HEK293T (cell line): ENCODE data around the gene HNRNPLL.

Source experiments
- CTCF ChIA-PET: fragments of 350-600 bp; formaldehyde crosslinking; extraction: SDS; loops from one replicate; lab custom pipeline; 2021; ENCODE audit warnings: antibody characterized with exemption, inconsistent platforms; lab: Yijun Ruan, JAX
- POLR2A ChIA-PET: fragments of 350-600 bp; formaldehyde crosslinking; extraction: SDS; loops from one replicate; lab custom pipeline; 2020; ENCODE audit warnings: antibody characterized with exemption, inconsistent platforms; lab: Yijun Ruan, JAX
- DNase-seq: peaks from one replicate; pipeline ENCODE4 v3.0.0; 2012; ENCODE audit warnings: mixed read lengths; ENCODE audit errors: extremely low spot score
- ARNT ChIP-seq: fragments of 450-650 bp; IDR thresholded peaks from 2 replicates; pipeline ENCODE4 v1.6.1; 2017; ENCODE audit warnings: mild to moderate bottlenecking
- BHLHE40 ChIP-seq: fragments of 450-650 bp; IDR thresholded peaks from 2 replicates; pipeline ENCODE4 v1.6.1; 2016; ENCODE audit warnings: mild to moderate bottlenecking, moderate library complexity, borderline replicate concordance
- CTBP1 ChIP-seq: fragments of 450-650 bp; IDR thresholded peaks from 2 replicates; pipeline ENCODE4 v1.6.1; 2016; ENCODE audit warnings: borderline replicate concordance
- ELF4 ChIP-seq: fragments of 450-650 bp; IDR thresholded peaks from 2 replicates; pipeline ENCODE4 v1.6.1; 2017; ENCODE audit warnings: antibody characterized with exemption
- FOXA1 ChIP-seq: fragments of 450-650 bp; IDR thresholded peaks from 2 replicates; pipeline ENCODE4 v1.6.1; 2016; ENCODE audit warnings: mild to moderate bottlenecking
- FOXK2 ChIP-seq: fragments of 450-650 bp; IDR thresholded peaks from 2 replicates; pipeline ENCODE4 v1.6.1; 2016; ENCODE audit warnings: mild to moderate bottlenecking
- FOXM1 ChIP-seq: fragments of 450-650 bp; IDR thresholded peaks from 2 replicates; pipeline ENCODE4 v1.6.1; 2017; ENCODE audit warnings: mild to moderate bottlenecking, borderline replicate concordance
- HDGF ChIP-seq: fragments of 450-650 bp; IDR thresholded peaks from 2 replicates; pipeline ENCODE4 v1.6.1; 2017; ENCODE audit warnings: antibody characterized with exemption, borderline replicate concordance
- L3MBTL2 ChIP-seq: fragments of 450-650 bp; conservative IDR thresholded peaks from 2 replicates; pipeline ENCODE4 v1.6.1; 2016; ENCODE audit warnings: mild to moderate bottlenecking
- LEF1 ChIP-seq: fragments of 450-650 bp; IDR thresholded peaks from 2 replicates; pipeline ENCODE4 v1.6.1; 2017; ENCODE audit warnings: mild to moderate bottlenecking, borderline replicate concordance
- NFRKB ChIP-seq: fragments of 450-650 bp; IDR thresholded peaks from 2 replicates; pipeline ENCODE4 v1.6.1; 2016; ENCODE audit warnings: mild to moderate bottlenecking, moderate library complexity
- PKNOX1 ChIP-seq: fragments of 450-650 bp; IDR thresholded peaks from 2 replicates; pipeline ENCODE4 v1.6.1; 2016
- SP1 ChIP-seq: fragments of 450-650 bp; IDR thresholded peaks from 2 replicates; pipeline ENCODE4 v1.6.1; 2017
- SUZ12 ChIP-seq: fragments of 450-650 bp; IDR thresholded peaks from 2 replicates; pipeline ENCODE4 v1.6.1; 2016; ENCODE audit warnings: mild to moderate bottlenecking
- TARDBP ChIP-seq: fragments of 450-650 bp; IDR thresholded peaks from 2 replicates; pipeline ENCODE4 v1.6.1; 2016
- ZNF384 ChIP-seq: fragments of 450-650 bp; IDR thresholded peaks from 2 replicates; pipeline ENCODE4 v1.6.1; 2016

The HNRNPLL gene

GRCh38 chr2:38556006-38556801 lies 46.5 kb downstream of the HNRNPLL start:
- POLR2A ChIA-PET: interaction anchor here (0.7 kb wide), 1 partner anchor 195 kb away, joined by 3 read pairs; no protein-coding TSS in a partner anchor
- CTCF ChIA-PET: interaction anchor here (1.2 kb wide), 1 partner anchor 20 kb away, joined by 5 read pairs; no protein-coding TSS in a partner anchor
- TF ChIP-seq ELF4: no peak
- no peak for TF ChIP-seq FOXA1
- TF ChIP-seq TARDBP: no peak
- TF ChIP-seq ARNT: no peak
- TF ChIP-seq L3MBTL2: no peak
- TF ChIP-seq CTBP1: no peak
- TF ChIP-seq ZNF384: no peak
- no peak for TF ChIP-seq PKNOX1
- no peak for TF ChIP-seq FOXM1
- no peak for TF ChIP-seq LEF1
- TF ChIP-seq NFRKB: no peak
- TF ChIP-seq SP1: no peak
- no peak for TF ChIP-seq HDGF
- no peak for TF ChIP-seq BHLHE40
- no peak for TF ChIP-seq FOXK2
- no peak for DNase-seq

GRCh38 chr2:38554973-38555595 lies 47.6 kb downstream of the HNRNPLL start:
- ChIA-PET POLR2A (no interaction called here), CTCF (interaction anchor here (1.2 kb wide), 1 partner anchor 21 kb away, joined by 5 read pairs; no protein-coding TSS in a partner anchor)
- TF ChIP-seq FOXA1 (no peak), FOXK2 (no peak), FOXM1 (no peak), NFRKB (no peak)
- DNase-seq: peak; percentile 30

GRCh38 chr2:38553554-38553953 lies 49.2 kb downstream of the HNRNPLL start:
- CTCF ChIA-PET: no interaction called here
- POLR2A ChIA-PET: no interaction called here
- DNase-seq: no peak

GRCh38 chr2:38552259-38552658 lies 50.5 kb downstream of the HNRNPLL start:
- TF ChIP-seq ELF4: no peak
- no peak for TF ChIP-seq BHLHE40
- TF ChIP-seq ZNF384: no peak
- no peak for TF ChIP-seq FOXM1
- ChIA-PET CTCF (no interaction called here), POLR2A (no interaction called here)
- no peak for DNase-seq

More at GRCh38 chr2:38553554-38553953, 49.2 kb downstream of the HNRNPLL start:
- TF ChIP-seq CTBP1 (no peak), SUZ12 (no peak), NFRKB (no peak), ARNT (no peak), FOXA1 (no peak)

- ChIA-PET CTCF (no interaction called here), POLR2A (no interaction called here)
- TF ChIP-seq FOXM1 (no peak), TARDBP (no peak), SP1 (no peak), CTBP1 (no peak), FOXA1 (no peak), HDGF (no peak), ZNF384 (no peak), ELF4 (no peak)
- no peak for DNase-seq
Observed at GRCh38 chr2:38551746-38552145, 51.0 kb downstream of the HNRNPLL start.

GRCh38 chr2:38551171-38551570 lies 51.6 kb downstream of the HNRNPLL start:
- POLR2A ChIA-PET: no interaction called here
- TF ChIP-seq CTBP1 (no peak), FOXK2 (no peak), FOXM1 (no peak), PKNOX1 (no peak), NFRKB (no peak), L3MBTL2 (no peak), SUZ12 (no peak), HDGF (no peak)
- DNase-seq: no peak
- CTCF ChIA-PET: no interaction called here

- ChIA-PET POLR2A (no interaction called here), CTCF (interaction anchor here (1.3 kb wide), 1 partner anchor 14 kb away, joined by 4 read pairs; no protein-coding TSS in a partner anchor)
- DNase-seq: no peak
- TF ChIP-seq ZNF384: no peak
- TF ChIP-seq FOXA1: no peak
- no peak for TF ChIP-seq SP1
- TF ChIP-seq NFRKB: no peak
- TF ChIP-seq TARDBP: no peak
- no peak for TF ChIP-seq BHLHE40
- no peak for TF ChIP-seq L3MBTL2
- TF ChIP-seq ELF4: no peak
- TF ChIP-seq HDGF: no peak
- TF ChIP-seq ARNT: no peak
- no peak for TF ChIP-seq CTBP1
- TF ChIP-seq FOXM1: no peak
- no peak for TF ChIP-seq FOXK2
- no peak for TF ChIP-seq LEF1
- TF ChIP-seq PKNOX1: no peak
- no peak for TF ChIP-seq SUZ12
Observed at GRCh38 chr2:38549851-38550250, 52.9 kb downstream of the HNRNPLL start.
